Gastroesophageal sphincter (tissue), 3 donors: ENCODE data around the gene PAFAH2.

Experiments
- EP300 ChIP-seq: sonication (generic); formaldehyde crosslinking; IDR thresholded peaks from one replicate; pipeline ENCODE4 v1.6.1; 2017; ENCODE audit warnings: antibody characterized with exemption, mild to moderate bottlenecking
- POLR2A ChIP-seq, 2 donors: fragments of 450-650 bp; IDR thresholded peaks; one replicate each; pipeline ENCODE4 v1.6.1; 2017; ENCODE audit warnings: antibody characterized with exemption in 2 of 2, mild to moderate bottlenecking in 2 of 2, moderate library complexity in 1 of 2
- POLR2AphosphoS5 ChIP-seq: sonication (generic); formaldehyde crosslinking; IDR thresholded peaks from one replicate; pipeline ENCODE4 v1.6.1; 2017; ENCODE audit warnings: antibody characterized with exemption
- TF ChIP-seq, protein P1 (sequence below), 4 experiments: fragments of 200-600 bp in 2 of 4; fragments of 450-650 bp in 2 of 4; sonication (generic) in 1 of 4; IDR thresholded peaks; one replicate each; pipeline ENCODE4 v1.5.1; 2017 to 2019; ENCODE audit warnings: antibody characterized with exemption in 4 of 4, mild to moderate bottlenecking in 2 of 4, moderate library complexity in 2 of 4

GRCh38 chr1:25985670-25986069 lies 12.2 kb downstream of the PAFAH2 start:
- TF ChIP-seq, protein P1, sequence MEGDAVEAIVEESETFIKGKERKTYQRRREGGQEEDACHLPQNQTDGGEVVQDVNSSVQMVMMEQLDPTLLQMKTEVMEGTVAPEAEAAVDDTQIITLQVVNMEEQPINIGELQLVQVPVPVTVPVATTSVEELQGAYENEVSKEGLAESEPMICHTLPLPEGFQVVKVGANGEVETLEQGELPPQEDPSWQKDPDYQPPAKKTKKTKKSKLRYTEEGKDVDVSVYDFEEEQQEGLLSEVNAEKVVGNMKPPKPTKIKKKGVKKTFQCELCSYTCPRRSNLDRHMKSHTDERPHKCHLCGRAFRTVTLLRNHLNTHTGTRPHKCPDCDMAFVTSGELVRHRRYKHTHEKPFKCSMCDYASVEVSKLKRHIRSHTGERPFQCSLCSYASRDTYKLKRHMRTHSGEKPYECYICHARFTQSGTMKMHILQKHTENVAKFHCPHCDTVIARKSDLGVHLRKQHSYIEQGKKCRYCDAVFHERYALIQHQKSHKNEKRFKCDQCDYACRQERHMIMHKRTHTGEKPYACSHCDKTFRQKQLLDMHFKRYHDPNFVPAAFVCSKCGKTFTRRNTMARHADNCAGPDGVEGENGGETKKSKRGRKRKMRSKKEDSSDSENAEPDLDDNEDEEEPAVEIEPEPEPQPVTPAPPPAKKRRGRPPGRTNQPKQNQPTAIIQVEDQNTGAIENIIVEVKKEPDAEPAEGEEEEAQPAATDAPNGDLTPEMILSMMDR (IDR thresholded peaks at IDR 0.05): no peak
- TF ChIP-seq POLR2A (IDR thresholded peaks at IDR 0.05) (no peak), POLR2AphosphoS5 (no peak), EP300 (no peak)
